GM18511 (cell line): ENCODE data around the gene LMTK3.

Source experiments
- ATAC-seq: cut with Tn5 transposase; IDR thresholded peaks from one replicate; pipeline ENCODE4 v1.9.1; 2021; ENCODE audit warnings: mild to moderate bottlenecking, moderate library complexity; ENCODE audit not compliant: unreplicated experiment

The LMTK3 gene

GRCh38 chr19:48511800-48512503, at the start of gene LMTK3:
TSS of gene LMTK3 (minus strand) at chr19:48511835. CDS start at chr19:48511576, 259 bp downstream.
- no peak for ATAC-seq

- no peak for ATAC-seq
Measured at GRCh38 chr19:48561412-48561811, 49.8 kb upstream of the LMTK3 start.

- no peak for ATAC-seq
Measured at GRCh38 chr19:48560095-48560530, 48.5 kb upstream of the LMTK3 start.

- no peak for ATAC-seq
Measured at GRCh38 chr19:48558018-48558684, 46.5 kb upstream of the LMTK3 start.

GRCh38 chr19:48556825-48557224, 45.2 kb upstream of the LMTK3 start:
- no peak for ATAC-seq

- no peak for ATAC-seq
Measured at GRCh38 chr19:48556163-48556562, 44.5 kb upstream of the LMTK3 start.

- ATAC-seq, result no peak
Measured at GRCh38 chr19:48554385-48555091, 42.9 kb upstream of the LMTK3 start.

- ATAC-seq, result no peak
Measured at GRCh38 chr19:48553676-48554384, 42.2 kb upstream of the LMTK3 start.

- ATAC-seq, result no peak
Measured at GRCh38 chr19:48552406-48553322, 41.0 kb upstream of the LMTK3 start.

GRCh38 chr19:48551437-48552302, 40.0 kb upstream of the LMTK3 start, which contains the start of gene SULT2B1:
TSS of gene SULT2B1 (plus strand) at chr19:48552172. CDS start at chr19:48552253, 81 bp downstream.
- ATAC-seq, result no peak

GRCh38 chr19:48549380-48549779, 37.7 kb upstream of the LMTK3 start:
- no peak for ATAC-seq

- no peak for ATAC-seq
Measured at GRCh38 chr19:48548253-48548911, 36.7 kb upstream of the LMTK3 start.

GRCh38 chr19:48547722-48548121, 36.1 kb upstream of the LMTK3 start:
- no peak for ATAC-seq

GRCh38 chr19:48544856-48545750, 33.5 kb upstream of the LMTK3 start:
- no peak for ATAC-seq

- ATAC-seq, result no peak
Measured at GRCh38 chr19:48543121-48543710, 31.6 kb upstream of the LMTK3 start.

- ATAC-seq, result no peak
Measured at GRCh38 chr19:48541813-48542212, 30.2 kb upstream of the LMTK3 start.

- ATAC-seq, result no peak
Measured at GRCh38 chr19:48540110-48540509, 28.5 kb upstream of the LMTK3 start.
